GM18858 (cell line): ENCODE results near the gene GPC5.

Experiments
- ATAC-seq: cut with Tn5 transposase; IDR thresholded peaks from one replicate; pipeline ENCODE4 v1.9.1; 2021; ENCODE audit not compliant: unreplicated experiment

GPC5 gene

DNA sequence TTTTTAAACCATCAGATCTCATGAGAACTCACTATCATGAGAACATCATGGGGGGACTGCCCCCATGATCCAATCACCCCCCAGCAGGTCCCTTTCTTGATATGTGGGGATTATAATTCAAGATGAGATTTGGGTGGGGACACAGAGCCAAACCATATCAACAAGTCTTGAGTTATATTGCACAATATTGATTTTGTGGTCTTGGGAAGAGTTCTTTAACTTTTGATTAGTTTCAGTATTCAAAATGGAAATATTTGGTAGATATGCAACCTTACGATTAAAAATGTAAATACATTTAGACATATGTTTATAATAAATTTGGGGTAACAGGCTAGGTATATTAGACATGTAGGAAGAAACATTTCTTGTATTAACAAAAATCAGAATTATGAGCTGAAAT is 188.2 kb downstream of the GPC5 start:
- ATAC-seq, result no peak

GRCh38 chr13:91588541-91588940 is 190.1 kb downstream of the GPC5 start:
- ATAC-seq, result no peak

DNA sequence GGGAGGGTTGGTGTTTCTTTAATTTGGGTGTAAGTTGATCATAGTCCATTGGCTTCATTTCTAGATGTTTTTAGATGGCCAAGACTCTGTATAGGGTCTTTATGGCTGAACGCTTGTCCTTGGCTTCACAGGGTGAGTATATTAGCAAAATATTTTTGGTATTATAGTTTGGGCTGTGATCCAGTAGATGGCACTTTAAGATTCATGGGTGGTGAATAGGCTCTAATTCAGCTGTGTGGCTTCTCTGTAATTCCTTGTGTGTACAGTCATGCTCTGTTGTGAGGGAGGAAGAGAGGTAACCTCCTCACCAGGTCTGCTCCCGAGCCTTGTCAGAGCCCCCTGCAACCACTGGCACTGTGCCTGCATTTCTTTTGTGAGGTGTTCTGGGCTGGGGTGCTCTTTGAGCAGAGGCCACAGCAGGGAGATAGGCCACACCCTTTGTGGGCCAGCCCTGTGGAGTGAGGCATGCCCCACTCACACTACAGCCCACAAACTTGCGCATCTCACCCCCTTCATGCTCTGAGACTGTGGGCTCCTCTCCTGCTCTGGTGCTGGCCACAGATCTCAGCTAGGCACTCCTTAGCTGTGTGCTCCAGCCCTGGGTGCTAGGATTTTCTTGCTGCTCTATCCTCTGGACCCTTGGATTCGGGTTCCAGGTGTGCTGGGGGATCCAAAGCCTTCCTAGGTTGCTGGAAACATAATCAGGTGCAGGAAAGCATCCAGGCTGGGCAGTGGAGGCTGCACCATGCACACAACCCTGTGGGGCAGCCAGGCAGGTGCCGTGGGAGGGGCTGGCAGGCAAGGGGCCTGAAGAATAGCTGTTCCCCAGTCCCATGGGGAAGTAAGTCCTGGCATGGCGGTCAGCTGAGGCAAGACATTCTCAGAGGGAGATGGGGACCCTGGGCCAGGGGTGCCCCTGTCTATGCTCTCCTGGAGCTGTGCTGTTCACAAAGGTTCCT is 193.9 kb downstream of the GPC5 start:
- ATAC-seq, result no peak

- no peak for ATAC-seq
Observed at GRCh38 chr13:91593456-91593855, 195.0 kb downstream of the GPC5 start.

DNA sequence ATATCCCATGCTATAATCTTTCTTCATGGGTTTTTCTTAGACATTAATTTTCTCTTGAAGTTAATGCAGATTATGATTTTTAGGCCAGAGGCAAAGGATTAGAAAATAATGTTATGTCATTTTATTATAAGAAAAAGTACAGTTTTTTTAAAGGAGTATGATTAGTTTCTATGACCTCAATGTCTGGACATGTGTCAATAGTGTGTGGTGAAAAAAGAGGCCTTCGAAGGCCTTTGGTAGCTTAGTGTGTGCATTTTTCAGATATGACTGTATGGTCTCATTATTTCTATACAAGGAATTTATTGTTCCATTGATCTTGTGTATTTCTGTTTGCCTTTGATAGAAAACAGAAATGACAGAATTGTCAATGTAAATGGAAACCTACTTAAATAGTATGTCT is 195.6 kb downstream of the GPC5 start:
- no peak for ATAC-seq

DNA sequence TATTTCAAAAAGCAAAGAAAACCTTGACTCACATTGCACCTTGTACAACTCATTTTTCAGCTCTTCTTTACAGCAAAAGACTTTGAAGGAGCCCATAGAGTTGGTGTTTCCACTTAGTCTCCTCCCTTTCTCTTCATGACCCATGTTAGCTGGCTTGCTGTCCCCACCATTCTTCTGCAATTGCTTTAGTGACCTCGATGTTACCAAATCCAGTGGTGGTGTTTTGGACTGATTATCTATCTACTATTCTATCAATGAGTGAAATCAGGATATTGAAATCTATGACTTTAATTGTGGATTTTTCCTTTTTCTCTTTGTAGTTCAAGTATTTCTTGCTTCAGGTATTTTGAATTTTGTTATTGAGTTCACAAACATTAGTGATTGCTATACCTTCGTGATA is 197.3 kb downstream of the GPC5 start:
- no peak for ATAC-seq

GRCh38 chr13:91596842-91597241 is 198.4 kb downstream of the GPC5 start:
- no peak for ATAC-seq

GRCh38 chr13:91598655-91599054 is 200.2 kb downstream of the GPC5 start:
- ATAC-seq, result no peak

GRCh38 chr13:91601273-91601672 is 202.9 kb downstream of the GPC5 start:
- no peak for ATAC-seq

GRCh38 chr13:91601807-91602206 is 203.4 kb downstream of the GPC5 start:
- ATAC-seq, result no peak

DNA sequence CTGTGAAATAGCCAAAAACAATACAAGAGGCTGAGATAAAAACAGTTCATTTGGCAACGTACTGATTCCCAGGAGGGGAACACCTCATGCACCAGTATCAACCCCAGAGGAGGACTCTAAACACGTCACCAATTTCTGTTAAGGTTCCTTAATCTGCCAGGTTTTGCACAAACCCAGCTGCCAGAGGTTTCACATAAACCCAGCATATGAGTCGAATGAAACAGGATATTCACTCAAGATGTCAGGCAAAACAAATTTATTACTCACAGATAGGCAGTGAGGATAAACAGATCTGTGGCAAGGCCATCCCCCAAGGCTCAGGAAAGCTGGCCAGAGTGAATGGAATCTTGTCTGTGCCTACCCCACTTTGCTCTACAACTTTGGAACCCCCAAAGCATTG is 210.9 kb downstream of the GPC5 start:
- ATAC-seq, result no peak

DNA sequence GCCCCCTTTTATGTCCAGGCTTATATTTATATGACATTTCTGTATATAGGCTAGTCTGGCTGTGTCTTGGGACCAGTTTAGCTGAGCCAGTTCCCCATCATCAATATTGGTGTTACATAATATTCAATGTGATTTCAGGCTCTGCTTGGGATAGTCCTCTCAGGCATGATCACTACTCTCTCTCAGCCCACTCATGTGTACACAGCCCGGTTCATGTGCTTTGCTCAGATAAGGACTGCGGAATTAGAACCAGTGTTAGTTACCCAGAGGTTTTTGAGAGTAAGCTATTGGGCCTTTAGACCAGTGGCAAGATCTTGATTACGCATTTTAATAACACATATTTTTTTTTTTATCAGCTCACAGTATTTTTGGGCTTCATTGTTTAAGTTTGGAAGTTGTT is 219.9 kb downstream of the GPC5 start:
- ATAC-seq, result no peak

DNA sequence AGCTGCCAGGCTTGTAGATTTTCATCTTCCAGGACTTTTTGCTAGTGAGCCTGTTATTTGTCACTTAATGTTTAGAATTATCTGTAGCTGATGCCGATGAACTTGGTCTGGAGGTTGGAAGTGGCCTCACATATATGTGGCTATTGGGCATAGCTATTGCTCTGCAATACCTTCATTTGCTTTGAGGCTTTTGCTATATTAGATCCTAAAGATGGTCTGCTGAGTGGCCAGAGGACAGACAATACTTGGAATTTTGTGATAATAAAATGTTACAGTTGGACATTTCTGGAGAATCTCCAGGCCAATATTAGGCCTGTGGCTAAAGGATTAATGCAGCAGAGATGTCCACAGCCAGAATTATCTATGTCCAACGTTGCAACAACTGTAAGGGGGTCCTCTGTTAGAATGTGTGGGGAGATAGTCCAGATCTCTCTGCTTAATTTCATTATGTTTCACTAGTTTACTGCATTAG is 222.3 kb downstream of the GPC5 start:
- no peak for ATAC-seq

GRCh38 chr13:91621161-91621560 is 222.7 kb downstream of the GPC5 start:
- no peak for ATAC-seq

DNA sequence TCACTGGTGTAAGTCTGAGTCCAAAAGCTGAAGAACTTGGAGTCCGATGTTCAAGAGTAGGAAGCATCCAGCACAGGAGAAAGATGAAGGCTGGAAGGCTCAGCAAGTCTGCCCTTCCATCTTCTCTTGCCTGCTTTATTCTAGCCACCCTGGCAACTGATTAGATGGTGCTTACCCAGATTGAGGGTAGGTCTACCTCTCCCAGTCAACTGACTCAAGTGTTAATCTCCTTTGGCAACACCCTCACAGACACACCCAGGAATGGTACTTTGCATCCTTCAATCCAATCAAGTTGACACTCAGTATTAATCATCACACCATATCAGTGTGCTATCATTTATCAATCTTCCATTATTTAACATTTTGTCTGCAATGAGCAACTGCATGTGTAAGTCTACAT is 223.5 kb downstream of the GPC5 start:
- no peak for ATAC-seq

DNA sequence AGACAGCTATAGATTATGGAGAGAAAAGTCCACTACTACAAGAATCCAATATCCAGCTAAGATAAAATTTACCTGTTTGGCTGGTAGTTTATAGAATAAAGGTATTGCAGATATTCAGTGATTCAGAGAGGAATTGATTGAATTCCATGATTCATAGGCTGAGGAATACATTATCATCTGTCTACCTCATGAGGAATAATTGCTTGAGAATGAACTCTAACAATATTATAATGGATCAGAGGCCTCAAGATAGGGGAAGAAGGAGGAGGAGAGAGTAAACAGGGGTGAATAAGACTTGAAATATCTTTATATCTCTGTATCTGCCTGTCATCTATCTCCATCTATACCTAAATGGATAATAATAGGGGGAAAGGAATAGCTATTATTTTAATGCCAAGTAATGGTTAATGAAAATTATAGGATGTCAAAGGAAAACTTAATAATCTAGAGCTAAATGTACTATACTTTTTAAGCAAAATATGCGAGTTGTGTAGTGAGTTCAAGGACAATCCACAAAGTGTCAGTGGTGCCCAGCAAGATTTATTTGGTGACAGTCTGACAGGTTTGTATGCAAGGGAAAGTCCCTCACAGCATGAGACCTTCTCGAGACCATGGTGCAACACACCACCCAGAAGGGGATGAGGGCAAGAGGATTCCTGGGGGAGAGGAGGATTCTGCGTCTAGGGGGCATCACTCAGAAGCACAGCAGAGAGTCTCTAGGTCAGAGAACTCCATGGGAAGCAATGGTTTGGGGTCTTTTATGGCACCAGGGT is 224.5 kb downstream of the GPC5 start:
- no peak for ATAC-seq

- no peak for ATAC-seq
Observed at GRCh38 chr13:91627952-91628739, 229.7 kb downstream of the GPC5 start.

DNA sequence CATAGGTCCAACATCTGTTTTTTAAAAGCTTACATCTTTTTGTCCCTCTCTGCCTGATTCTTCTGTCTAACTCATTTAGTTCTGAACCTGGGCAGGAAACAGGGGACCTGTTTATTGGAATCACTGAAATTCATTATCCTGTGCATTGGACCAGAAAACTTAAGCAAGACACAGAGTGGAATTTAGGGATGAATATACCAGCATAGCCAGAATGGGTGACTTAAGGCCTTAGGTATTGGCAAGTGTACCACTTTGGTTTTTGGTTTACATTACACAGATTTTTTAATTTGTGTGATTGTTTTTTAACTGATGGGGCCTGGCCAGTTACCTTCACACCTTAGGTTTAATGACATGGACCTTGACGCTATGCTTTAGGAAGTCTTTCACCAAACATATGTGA is 232.5 kb downstream of the GPC5 start:
- ATAC-seq, result no peak

DNA sequence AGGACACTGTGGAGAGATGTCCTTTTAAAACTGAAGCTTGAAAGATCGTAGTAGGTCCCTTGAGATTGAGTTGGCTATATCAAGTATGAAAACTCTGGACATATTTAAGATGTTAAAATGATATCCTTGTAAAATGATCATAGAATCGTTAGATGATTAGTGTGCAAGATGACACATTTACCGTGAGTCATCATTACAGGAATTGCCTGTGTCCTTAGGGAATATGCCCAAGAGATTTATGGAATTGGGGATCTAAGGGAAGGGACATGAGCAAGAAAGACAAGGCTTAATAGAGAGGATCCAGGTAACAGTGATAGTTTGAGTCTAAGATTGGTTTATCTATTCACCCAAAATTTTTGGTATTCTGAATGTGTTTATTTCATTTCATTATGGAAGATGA is 233.7 kb downstream of the GPC5 start:
- ATAC-seq, result no peak

- no peak for ATAC-seq
Observed at GRCh38 chr13:91639330-91639729, 240.9 kb downstream of the GPC5 start.

DNA sequence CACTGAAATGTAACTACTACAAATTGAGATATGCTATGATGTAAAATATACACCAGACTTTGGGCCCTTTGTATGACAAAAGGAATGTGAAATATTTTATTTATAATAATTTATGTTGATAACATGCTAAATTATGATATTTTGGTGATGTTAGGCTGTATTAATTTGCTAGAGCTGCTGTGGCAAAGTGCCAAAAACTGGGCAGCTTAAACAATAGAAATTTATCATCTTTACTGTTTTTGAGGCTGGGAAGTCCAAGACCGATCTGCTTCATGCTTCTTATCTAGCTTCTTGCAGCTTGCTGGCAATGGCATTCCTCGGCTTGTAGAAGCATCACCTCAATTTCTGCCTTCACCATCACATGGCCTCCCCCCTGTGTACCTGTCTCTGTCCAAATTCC is 245.0 kb downstream of the GPC5 start:
- no peak for ATAC-seq
